HepG2 (cell line): ENCODE measurements around the gene MED28. TPM values are rescaled to one million over a fixed set of nuclear protein-coding genes. Genes with fewer than 3 reads are reported as not detected.

Experiments
- FOSL2 ChIP-seq: sonication (generic); formaldehyde crosslinking; IDR thresholded peaks from 2 replicates; pipeline ENCODE4 v1.4.0; 2020; ENCODE audit warnings: missing genetic modification reagents
- HMGXB4 ChIP-seq, 2 experiments: sonication (generic) in 1 of 2; formaldehyde crosslinking in 1 of 2; IDR thresholded peaks; 2 replicates each; pipeline versions ENCODE4 v1.4.0 to v1.6.1; 2018 to 2020; ENCODE audit warnings: missing genetic modification reagents in 2 of 2, borderline replicate concordance in 1 of 2, low read depth in 1 of 2, mild to moderate bottlenecking in 1 of 2, missing biosample characterization in 1 of 2
- KDM5B ChIP-seq: sonication (generic); formaldehyde crosslinking; IDR thresholded peaks from 2 replicates; pipeline ENCODE4 v1.4.0; 2020; ENCODE audit warnings: missing genetic modification reagents, mild to moderate bottlenecking, borderline replicate concordance
- MLX ChIP-seq: IDR thresholded peaks from 2 replicates; pipeline ENCODE4 v1.6.1; 2016
- MTF1 ChIP-seq: sonication (generic); formaldehyde crosslinking; IDR thresholded peaks from 2 replicates; pipeline ENCODE4 v1.5.0; 2020; ENCODE audit warnings: missing genetic modification reagents
- SNAPC4 ChIP-seq: sonication (generic); formaldehyde crosslinking; IDR thresholded peaks from 2 replicates; pipeline ENCODE4 v1.4.0; 2020; ENCODE audit warnings: mild to moderate bottlenecking, missing genetic modification reagents
- TBL1XR1 ChIP-seq: fragments of 150-350 bp; IDR thresholded peaks from 2 replicates; pipeline ENCODE4 v1.6.1; 2014; ENCODE audit warnings: borderline replicate concordance, low read length; ENCODE audit not compliant: partially characterized antibody
- TOE1 ChIP-seq: sonication (generic); formaldehyde crosslinking; IDR thresholded peaks from 2 replicates; pipeline ENCODE4 v1.4.0; 2020; ENCODE audit warnings: mild to moderate bottlenecking, missing genetic modification reagents
- ZBTB46 ChIP-seq: sonication (generic); formaldehyde crosslinking; IDR thresholded peaks from 2 replicates; pipeline ENCODE4 v1.4.0; 2020; ENCODE audit warnings: mild to moderate bottlenecking, missing genetic modification reagents, borderline replicate concordance
- ZFP90 ChIP-seq: sonication (generic); formaldehyde crosslinking; IDR thresholded peaks from 2 replicates; pipeline ENCODE4 v1.8.0; 2022; ENCODE audit warnings: missing genetic modification reagents, mild to moderate bottlenecking, inconsistent platforms, borderline replicate concordance
- ZGPAT ChIP-seq: IDR thresholded peaks from 2 replicates; pipeline ENCODE4 v1.6.1; 2016; ENCODE audit warnings: mild to moderate bottlenecking
- ZNF263 ChIP-seq: sonication (generic); formaldehyde crosslinking; IDR thresholded peaks from 2 replicates; pipeline ENCODE4 v1.4.0; 2020; ENCODE audit warnings: missing genetic modification reagents
- ZNF3 ChIP-seq: IDR thresholded peaks from 2 replicates; pipeline ENCODE4 v1.7.0; 2017; ENCODE audit warnings: inconsistent platforms
- ZNF30 ChIP-seq: sonication (generic); formaldehyde crosslinking; IDR thresholded peaks from 2 replicates; pipeline ENCODE4 v1.5.0; 2020; ENCODE audit warnings: mild to moderate bottlenecking, missing genetic modification reagents
- ZNF441 ChIP-seq: sonication (generic); formaldehyde crosslinking; IDR thresholded peaks from 2 replicates; pipeline ENCODE4 v1.7.0; 2021; ENCODE audit warnings: missing genetic modification reagents, borderline replicate concordance
- ZNF672 ChIP-seq: sonication (generic); formaldehyde crosslinking; IDR thresholded peaks from 2 replicates; pipeline ENCODE4 v1.8.1; 2022; ENCODE audit warnings: missing genetic modification reagents
- ZNF792 ChIP-seq: IDR thresholded peaks from 2 replicates; pipeline ENCODE4 v1.6.1; 2016
- ZSCAN29 ChIP-seq: sonication (generic); formaldehyde crosslinking; conservative IDR thresholded peaks from 2 replicates; pipeline ENCODE4 v1.4.0; 2020; ENCODE audit warnings: mild to moderate bottlenecking, missing genetic modification reagents
- polyA plus RNA-seq, 8 experiments: library from polyadenylated mRNA; depleted of rRNA in 3 of 8; stranded (reverse) in 7 of 8; unstranded in 1 of 8; fragments of >200 nt; fragmentation: Illumina TruSeq in 4 of 8; extraction: Trizol in 4 of 8; gene quantifications; 2 replicates each; pipeline versions ENCODE4 v1.2.1 to v1.2.3, GENCODE V29; 2011 to 2016; ENCODE audit warnings: low read depth in 4 of 8, missing spikeins in 1 of 8, mixed read lengths in 1 of 8; ENCODE audit not compliant: insufficient read depth in 1 of 8
- total RNA-seq, 5 experiments: library from RNA; depleted of rRNA; stranded (reverse); fragments of >200 nt; fragmentation: Illumina TruSeq; extraction: Trizol; gene quantifications; 2 replicates each; pipeline ENCODE4 v1.2.3, GENCODE V29; 2016; ENCODE audit warnings: low read depth in 1 of 5

Gene MED28
- total and polyA plus RNA-seq, 2 of the 13 experiments (the other 11 are each of a cell fraction or from before 2014, with no cell fraction given): 41.3 to 65.7 TPM

GRCh38 chr4:17613761-17614415, 553 bp upstream of the MED28 start (continued):
- TF ChIP-seq ZNF792 (CRISPR knock-in tag) (no peak), FOSL2 (CRISPR knock-in tag) (peak; percentile 59), ZNF3 (CRISPR knock-in tag) (no peak), ZBTB46 (CRISPR knock-in tag) (no peak), ZNF672 (no peak), MTF1 (no peak), HMGXB4 (CRISPR knock-in tag; IDR thresholded peaks at IDR 0.05; ENCODE audit: borderline replicate concordance in 1 of 2, low read depth in 1 of 2) (no peak), MLX (no peak), ZNF441 (CRISPR knock-in tag) (no peak), TBL1XR1 (no peak), TOE1 (CRISPR knock-in tag) (0 out of 2 replicates have a peak, but pooled peaks have one; percentile 15), ZNF263 (CRISPR knock-in tag) (no peak), KDM5B (CRISPR knock-in tag) (no peak), ZGPAT (CRISPR knock-in tag) (no peak), ZSCAN29 (CRISPR knock-in tag) (no peak), ZNF30 (CRISPR knock-in tag) (no peak), SNAPC4 (no peak), ZFP90 (CRISPR knock-in tag) (no peak)
